SW480 (cell line): Measurements from ENCODE around the gene ATM.
"Not testable (repeated sequence)": the region's sequence is repeated elsewhere in the genome, so short reads cannot be mapped to it uniquely, and the experiment has no call there.

ENCODE experiments used
- DNase-seq: peaks from one replicate; pipeline ENCODE4 v3.0.0-alpha.2; 2016; ENCODE audit warnings: low spot score

Gene ATM

DNA sequence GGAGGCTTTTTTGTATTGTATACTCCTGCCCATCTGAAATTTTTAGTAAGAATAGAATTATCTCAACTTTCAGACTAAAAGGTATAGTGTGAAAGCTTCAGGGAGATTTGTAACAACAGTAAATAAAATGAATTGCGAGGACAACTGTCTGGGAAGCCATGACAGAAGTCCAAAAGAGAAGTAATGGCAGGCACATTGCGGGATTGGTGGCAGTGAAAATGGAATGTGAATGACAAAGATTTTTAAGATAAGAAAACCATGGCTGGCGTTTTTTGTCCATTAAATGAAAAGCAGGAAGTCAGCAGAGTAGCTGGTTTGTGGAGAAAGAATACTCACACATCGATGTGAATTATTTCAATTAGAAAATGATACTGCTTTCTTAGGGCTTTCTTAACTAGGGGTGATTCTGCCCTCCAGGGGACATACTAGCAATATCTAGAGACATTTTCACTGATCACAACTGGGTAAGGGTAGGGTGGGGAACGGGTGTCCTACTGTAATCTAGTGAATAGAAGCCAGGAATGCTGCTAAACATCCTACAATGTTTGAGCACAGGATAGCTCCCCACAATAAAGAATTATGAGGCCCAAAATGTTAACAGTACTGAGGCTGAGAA lies 2.0 kb upstream of the ATM start:
- no peak for DNase-seq

DNA sequence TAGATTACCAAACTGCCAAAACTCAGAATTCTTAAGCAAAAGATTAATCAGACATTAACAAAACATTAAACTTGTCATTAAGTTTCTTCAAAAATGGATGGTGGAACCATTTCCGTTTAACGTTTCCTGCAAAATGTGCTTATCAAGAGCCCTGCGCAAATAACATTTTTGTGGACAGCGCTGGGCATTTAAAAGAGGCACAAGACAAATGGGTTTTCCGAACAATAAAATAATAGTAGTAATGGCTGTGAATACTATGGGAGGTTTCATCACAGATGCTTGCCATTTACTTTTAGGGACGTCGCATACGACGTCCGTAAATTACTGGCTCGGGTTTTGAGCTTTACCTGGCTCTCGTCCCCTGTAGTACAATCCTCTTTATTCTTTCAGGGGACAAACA lies 1.5 kb upstream of the ATM start:
- peak; percentile 13 for DNase-seq

DNA sequence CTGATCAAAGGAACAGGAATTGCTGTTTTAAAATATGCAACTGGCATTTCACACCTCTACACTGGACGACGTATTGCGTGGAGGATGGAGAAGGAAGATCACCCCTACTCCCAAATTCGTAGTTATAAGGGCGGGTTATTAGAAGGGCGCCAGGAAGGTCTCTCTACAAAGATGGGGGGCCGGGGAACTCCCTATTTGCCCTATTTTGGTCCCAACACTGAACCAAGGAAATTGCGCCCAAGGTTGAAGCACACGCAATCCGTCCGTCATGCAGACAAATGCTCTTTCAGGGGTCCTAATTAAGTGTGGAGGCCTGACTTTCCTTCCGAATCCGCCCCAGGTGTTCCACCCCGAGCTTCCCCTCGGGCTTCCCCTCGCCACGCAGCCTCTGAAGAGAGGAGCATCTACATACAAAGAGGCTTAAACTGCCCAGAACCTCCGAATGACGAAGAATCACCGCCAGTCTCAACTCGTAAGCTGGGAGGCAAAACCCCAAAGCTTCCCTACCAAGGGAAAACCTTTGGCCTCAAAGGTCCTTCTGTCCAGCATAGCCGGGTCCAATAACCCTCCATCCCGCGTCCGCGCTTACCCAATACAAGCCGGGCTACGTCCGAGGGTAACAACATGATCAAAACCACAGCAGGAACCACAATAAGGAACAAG lies 825 bp upstream of the ATM start:
- DNase-seq: no peak

DNA sequence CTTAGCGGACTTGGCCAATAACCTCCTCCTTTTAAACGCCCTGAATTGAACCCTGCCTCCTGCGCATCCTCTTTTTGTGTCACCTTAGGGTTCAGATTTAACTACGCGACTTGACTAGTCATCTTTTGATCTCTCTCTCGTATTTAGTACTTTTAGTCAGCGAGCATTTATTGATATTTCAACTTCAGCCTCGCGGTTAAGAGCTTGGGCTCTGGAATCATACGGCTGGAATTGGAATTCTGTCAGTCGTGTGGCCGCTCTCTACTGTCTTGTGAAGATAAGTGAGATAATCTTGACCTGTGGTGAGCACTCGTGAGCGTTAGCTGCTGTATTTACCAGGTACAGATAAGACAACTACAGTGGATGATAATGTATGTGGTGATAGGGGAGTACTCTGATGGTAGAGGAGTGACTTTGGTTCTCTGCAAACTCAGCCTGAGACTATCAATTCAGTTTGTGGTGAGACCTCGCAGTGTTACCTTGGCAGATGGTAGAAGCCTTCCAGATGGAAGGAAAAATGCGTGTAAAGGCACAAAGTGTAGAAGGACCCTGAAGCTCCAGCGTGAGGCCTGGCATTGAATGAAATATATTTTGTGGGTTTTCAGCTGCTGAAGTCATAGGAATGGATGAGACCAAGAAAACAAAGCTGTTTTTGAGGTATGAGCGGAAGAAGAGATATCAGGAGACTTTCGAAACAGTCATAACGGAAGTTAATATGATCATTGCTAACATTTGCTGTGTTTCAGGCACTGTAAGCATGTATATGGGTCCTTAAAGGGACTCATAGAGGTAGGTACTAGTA lies 682 bp downstream of the ATM start:
- peak; percentile 20 for DNase-seq

DNA sequence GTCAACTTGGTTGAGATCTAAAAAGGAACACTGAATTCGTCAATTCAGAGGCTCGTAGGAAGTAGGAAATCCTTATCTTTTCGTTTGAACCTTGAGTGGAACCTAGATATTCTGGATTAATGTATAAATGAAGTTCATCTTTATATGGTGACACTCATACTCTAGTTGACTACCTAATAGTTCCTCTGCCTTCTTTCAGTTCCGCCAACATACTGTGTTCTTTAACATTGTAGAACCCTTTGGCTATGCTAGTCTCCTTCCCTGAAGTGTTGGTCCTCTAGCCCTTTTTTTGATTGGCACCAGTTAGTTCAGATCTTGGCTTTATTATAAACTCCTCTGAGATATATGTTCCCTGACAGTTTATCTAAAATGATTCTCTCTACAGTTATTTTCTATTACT lies 1.5 kb downstream of the ATM start:
- no peak for DNase-seq

DNA sequence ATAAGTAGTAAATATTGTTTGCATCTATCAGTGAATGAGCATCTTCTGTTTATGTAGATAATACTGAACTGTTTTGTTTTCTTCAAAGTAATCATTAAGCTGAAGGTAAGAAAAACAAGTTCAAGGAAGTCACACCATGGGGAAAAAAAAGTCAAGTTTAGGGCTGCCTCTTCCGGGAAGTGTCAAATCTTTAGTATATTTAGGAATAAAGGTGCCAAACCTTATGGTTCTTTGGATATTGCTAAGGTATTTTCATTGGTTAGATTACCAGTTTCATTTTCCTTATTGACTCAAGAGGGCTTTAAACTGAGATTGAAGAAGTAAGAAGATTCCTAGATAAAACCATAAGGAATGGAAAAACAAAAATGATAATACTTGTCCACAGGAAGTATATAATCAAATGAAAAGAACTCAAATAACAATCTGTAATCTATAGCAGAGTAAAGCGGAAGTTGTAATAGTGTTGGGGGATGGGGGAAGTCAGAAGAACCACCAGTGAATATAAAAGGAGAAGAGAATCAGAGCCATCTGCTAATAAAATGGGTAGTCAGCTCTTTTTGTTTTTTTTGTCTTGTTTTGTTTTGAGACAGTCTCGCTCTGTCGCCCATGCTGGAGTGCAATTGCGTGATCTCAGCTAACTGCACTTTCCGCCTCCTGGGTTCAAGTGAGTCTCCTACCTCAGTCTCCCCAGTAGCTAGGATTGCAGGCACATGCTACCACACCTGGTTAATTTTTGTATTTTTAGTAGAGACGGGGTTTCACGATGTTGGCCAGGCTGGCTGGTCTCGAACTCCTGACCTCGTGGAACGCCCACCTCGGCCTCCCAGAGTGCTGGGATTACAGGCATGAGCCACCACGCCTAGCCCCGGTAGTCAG lies 2.3 kb downstream of the ATM start:
- DNase-seq: no peak

DNA sequence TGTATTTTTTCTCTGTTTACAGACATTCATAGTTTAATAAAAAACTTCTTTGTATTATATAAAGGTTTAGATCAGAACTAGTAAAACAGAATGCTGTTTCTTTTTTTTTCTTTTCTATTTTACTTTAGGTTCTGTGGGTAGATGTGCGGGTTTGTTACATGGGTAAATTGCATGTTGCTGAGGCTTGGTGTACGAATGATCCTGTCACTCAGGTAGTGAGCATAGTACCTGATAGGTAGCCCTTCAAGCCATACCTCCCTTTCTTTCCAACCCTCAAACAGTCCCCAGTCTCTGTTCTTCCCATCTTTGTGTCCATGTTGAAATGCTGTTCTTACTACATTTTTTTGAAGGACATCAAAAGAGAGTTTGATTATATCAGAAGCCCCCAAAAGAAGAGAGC lies 3.2 kb downstream of the ATM start:
- DNase-seq: no peak

DNA sequence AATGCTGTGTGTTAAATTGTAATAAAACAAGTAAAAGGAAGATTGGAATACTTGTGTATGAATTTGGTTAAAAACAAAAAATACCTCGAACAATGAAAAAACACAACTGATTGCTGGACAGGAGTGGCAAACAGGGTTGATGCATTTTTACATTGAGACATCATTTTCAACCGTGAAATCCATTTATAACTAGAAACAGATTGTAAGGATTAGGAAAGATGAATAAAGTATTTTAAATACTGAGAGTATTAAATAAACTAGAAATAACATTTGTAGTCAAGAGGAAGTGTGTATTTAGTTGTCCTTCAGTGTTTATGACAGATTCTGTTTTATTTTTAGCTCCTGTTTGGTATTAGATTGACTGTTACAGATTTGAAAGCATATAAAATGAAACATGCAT lies 5.4 kb downstream of the ATM start:
- no peak for DNase-seq

DNA sequence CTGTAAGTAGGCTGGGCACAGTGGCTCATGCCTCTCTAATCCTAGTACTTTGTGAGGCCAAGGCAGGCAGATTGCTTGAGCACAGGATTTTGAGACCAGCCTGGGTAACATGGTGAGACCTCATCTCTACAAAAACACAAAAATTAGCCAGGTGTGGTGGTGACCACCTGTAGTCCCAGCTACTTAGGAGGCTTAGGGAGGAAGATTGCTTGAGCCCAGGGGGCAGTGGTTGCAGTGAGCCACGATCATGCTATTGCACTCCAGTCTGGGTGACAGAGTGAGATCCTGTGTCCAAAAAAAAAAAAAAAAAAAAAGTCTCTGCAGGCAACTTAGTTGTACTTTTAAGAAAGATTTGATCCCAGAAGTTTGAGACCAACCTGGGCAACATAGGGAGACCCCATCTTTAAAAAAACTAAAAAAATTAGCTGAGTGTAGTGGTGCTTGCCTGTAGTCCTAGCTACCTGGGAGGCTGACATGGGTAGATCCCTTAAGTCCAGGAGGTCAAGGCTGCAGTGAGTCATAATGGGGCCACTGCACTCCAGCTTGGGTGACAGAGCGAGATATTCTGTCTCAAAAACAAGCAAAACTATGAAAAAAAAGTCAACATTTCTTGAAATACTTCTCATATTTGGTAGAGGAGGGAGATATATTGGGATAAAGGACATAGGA lies 10.5 kb downstream of the ATM start:
- DNase-seq: no peak

DNA sequence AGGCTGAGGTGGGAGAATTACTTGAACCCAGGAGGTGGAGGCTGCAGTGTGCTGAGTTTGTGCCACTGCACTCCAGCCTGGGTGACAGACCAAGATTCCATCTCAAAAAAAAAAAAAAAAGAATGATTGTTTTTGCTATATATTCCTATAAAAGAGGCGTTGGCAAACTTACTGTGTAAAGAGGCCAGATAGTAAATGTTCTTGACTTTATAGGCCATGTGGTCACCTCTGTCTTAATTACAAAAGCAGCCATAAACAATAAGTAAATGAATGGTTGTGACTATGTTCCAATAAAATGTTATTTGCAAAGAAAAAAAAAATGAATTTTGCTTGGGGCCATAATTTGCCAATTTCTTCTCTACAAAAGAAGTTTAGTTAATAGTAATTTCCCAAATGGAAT lies 12.3 kb downstream of the ATM start:
- no peak for DNase-seq

DNA sequence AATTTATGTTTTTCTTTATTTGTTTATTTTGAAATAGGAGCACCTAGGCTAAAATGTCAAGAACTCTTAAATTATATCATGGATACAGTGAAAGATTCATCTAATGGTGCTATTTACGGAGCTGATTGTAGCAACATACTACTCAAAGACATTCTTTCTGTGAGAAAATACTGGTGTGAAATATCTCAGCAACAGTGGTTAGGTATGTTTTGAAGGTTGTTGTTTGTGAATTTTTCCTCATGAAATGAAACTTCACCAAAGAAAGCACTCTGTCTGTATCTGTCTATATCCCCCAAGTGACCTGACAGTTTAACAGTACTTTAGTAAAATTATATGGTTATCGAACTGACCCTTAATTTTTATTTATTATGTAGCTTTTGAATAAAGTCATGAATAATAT lies 12.8 kb downstream of the ATM start:
- no peak for DNase-seq

DNA sequence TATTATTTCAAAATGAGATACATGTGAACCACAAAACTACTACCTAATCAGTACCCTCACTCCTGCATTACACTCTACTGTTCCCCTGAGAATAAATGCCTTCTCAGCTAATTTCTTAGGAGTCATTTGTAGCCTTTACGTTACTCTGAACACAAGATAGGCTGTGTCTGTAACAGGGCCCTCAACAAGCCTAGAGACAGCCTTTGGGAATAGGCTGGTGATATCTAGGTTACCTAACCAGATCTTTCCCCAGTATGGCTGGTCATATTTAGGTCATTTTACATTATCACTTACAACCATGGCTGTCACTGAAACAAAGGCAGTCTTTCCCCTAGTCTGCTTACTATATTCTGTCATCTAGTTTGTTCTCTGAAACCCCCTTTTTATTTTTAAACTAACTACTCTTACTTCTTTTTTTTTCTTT lies 14.2 kb downstream of the ATM start:
- no peak for DNase-seq

DNA sequence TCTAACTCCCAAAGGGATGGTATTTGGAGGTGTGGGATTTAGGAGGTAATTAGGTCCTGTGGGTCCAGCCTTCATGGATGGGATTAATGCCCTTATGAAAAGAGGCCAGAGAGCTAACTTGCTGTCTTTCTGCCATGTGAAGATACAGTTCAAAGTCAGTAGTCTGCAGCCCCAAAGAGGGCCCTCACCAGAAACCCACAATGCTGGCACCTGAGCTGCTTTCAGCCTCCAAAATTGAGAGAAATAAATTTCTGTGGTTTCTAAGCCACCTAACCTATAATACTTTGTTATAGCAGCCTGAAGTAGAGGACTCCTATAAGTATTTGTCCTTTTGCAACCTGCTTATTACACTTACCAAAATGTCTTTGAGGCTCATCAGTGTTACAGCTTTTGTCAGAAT lies 16.2 kb downstream of the ATM start:
- DNase-seq: no peak

DNA sequence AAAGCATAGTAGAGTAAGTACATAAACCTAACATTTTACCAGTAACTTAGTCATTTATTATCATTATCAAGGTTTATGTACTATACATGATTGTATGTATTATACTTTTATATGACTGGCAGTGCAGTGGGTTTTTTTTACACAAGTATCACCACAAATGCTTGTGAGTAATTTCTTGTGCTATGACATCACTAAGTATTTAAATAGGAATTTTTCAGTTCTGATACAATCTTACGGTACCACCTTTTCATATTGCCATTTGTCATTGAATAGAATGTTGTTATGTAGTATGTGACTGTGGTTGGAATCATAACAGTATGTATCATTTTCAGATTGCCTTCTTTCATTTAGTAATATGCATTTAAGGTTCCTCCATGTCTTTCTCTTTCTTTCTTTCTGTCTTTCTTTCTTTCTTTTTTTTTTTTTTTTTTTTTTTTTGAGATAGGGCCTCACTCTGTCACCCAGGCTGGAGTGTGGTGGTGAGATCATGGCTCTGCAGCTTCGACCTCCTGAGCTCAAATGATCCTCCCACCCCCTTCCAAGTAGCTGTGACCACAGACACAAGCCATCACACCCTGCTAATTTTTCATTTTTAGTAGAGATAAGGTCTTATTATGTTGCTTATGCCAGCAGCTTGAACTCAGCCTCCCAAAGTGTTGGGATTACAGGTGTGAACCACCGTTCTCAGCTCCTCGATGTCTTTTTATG lies 18.6 kb downstream of the ATM start:
- DNase-seq: no peak

DNA sequence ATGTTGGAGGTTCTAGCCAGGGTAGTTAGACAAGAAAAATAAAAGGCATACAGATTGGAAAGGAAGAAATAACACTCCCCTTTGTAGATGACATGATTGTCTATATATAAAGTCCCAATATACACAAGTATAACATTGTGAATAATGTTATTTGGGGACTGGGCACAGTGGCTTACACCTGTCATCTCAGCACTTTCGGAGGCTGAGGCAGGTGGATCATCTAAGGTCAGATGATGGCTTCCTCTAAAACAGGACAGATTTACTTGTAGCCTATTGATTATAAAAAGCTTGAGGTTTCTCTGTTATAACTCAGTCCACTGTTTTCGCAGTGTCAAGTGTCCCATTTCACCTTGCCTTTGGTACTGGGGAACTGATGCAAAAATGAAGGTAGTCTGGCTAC lies 19.6 kb downstream of the ATM start:
- DNase-seq: no peak

DNA sequence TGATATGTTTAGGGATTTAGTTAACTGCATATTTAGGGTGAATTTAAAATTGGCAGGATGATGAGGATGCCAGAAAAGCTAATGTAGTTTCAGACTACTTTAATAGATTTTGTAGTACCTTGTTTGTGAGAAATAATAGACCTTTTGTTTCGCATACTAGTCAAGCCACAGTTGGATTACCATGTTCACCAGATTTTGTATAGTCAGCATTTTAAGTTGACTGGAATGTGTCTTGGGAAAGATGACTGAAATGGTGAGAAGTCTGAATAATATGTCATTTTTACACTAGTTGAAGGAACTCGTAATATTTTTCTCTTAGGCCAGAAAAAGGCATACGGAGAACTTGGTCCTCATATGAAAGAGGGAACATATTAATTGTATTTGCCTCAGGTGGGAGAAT lies 23.4 kb downstream of the ATM start:
- no peak for DNase-seq

DNA sequence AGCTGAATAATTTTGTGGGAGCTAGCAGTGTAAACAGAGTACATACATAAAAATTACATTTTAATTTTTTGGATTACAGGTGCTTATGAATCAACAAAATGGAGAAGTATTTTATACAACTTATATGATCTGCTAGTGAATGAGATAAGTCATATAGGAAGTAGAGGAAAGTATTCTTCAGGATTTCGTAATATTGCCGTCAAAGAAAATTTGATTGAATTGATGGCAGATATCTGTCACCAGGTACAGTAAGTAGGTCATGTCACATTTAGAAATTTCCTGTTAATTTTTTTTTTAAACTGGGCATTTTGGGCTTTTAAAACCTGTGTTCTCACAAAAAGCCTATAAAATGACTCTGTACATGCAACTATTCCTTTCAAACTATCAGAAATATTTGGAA lies 24.0 kb downstream of the ATM start:
- DNase-seq: no peak

DNA sequence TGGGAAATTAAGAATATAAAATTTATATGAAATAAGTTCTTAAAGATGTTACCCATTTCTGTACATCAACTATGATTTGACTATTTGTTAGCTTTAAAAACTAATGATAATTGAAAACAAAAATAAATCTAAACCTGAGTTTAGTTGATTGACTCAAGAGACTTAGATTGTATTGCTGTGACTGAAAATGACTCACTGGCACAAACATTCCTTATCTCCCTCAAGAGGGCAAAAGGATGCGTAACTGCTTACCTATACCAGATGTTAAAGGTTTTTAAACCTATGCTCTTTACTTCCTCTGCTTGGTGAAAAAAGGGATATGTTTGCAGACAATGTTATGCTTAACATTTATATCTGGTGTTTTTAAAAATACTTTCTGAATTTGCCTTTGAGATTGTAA lies 30.3 kb downstream of the ATM start:
- DNase-seq: no peak

DNA sequence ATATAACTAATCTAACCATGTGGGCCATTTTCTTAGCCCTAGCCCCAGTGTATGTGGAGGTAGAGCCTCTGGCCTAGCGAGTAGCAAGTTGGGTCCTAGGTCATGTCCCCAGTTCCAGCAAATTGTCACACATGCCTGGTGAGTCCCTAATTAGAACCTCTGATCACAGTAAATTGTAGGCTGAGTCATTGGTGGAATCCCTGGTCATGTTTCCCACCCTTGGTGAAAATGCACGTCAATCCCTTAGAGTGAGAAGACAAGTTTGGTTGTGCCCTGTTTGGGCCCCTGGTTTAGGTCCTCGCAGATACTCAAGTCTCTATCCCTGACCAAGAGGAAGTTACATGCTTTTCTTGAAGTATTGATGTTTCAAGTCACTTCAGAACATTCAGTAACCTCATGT lies 46.7 kb downstream of the ATM start:
- no peak for DNase-seq

DNA sequence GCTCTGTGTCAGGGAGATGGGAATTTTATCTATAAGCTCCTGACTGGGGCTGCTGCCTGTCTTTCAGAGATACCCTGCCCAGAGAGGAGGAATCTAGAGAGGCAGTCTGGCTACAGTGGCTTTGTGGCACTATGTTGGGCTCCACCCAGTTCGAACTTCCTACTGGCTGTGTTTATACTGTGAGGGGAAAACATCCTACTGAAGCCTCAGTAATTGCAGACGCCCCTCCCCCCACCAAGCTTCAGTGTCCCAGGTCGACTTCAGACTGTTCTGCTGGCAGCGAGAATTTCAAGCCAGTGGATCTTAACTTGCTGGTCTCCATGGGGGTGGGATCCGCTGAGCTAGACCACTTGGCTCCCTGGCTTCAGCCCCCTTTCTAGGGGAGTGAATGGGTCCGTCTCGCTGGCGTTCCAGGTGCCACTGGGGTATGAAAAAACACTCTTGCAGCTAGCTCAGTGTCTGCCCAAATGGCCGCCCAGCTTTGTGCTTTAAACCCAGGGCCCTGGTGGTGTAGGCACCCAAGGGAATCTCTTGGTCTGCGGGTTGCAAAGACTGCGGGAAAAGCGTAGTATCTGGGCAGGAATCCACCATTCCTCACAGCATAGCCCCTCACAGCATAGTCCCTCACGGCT lies 54.2 kb downstream of the ATM start:
- not testable (repeated sequence) for DNase-seq

DNA sequence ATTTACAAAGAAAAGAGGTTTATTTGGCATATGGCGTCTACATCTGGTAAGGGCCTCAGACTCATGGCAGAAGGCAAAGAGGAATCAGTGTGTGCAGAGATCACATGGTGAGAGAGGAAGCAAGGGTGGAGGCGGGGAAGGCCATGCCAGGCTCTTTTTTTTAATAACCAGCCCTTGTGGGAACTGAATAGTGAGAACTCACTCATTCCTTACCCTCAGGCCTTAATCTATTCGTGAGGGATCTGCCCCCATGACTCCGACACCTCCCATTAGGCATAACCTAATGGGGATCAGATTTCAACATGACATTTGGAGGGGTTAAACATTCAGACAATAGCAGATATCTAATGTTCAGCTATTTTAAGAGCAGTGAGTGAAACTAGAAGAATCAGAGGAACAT lies 55.7 kb downstream of the ATM start:
- DNase-seq: no peak
